ENCODE data around the gene TUBGCP3. TPM values are rescaled to one million over a fixed set of nuclear protein-coding genes. Genes with fewer than 3 reads are reported as not detected.

Gene TUBGCP3
- total RNA-seq, 2 experiments from 2014 or later: 19.4 to 36.2 TPM

- intact Hi-C loops (cut with micrococcal nuclease; ENCODE audit: unreplicated experiment): no loop called here
- CTCF ChIA-PET (ENCODE audit: unreplicated experiment): no interaction called here
These were observed 11.2 kb downstream of the TUBGCP3 start for GRCh38 chr13:112576768-112577167.

GRCh38 chr13:112576191-112576590 lies 11.8 kb downstream of the TUBGCP3 start:
- H3K27ac ChIP-seq (ENCODE audit: low read depth, low read length, poor library complexity, severe bottlenecking): no peak overlapping the region
- no peaks in the 10 kb centered on the region for H3K9me3 ChIP-seq (ENCODE audit: low read length)
- H3K36me3 ChIP-seq (ENCODE audit: insufficient read depth, low read length): no peaks in the 10 kb centered on the region; the same call in 1 of the 2 replicates
- POLR2A ChIA-PET: no interaction called here
- H3K4me2 ChIP-seq (ENCODE audit: low read length): 0 out of 2 replicates have a peak overlapping the region, but pooled peaks have one; percentile 12
- TF ChIP-seq EZH2phosphoT487 (IDR thresholded peaks at IDR 0.05; ENCODE audit: borderline replicate concordance, low read depth, low read length) (no peak), CTCF (conservative IDR thresholded peaks at IDR 0.05; ENCODE audit: low read length) (no peak)
- no peaks in the 10 kb centered on the region for H3K9me2 ChIP-seq (ENCODE audit: insufficient read depth, low read length)
- H2AFZ ChIP-seq (ENCODE audit: low read length): no peak overlapping the region
- no peak for DNase-seq (ENCODE audit: low spot score)
- no peak overlapping the region for H3K4me3 ChIP-seq (ENCODE audit: low read depth, low read length, poor library complexity, severe bottlenecking)
- no TSS peak for BruUV-seq (replicated peaks)
- H4K20me1 ChIP-seq (ENCODE audit: insufficient read depth, low read length): no peaks in the 10 kb centered on the region
- CTCF ChIA-PET (ENCODE audit: unreplicated experiment): no interaction called here
- intact Hi-C loops (cut with micrococcal nuclease; ENCODE audit: unreplicated experiment): no loop called here
- peaks cover 89% of the 10 kb centered on the region for H3K79me2 ChIP-seq (ENCODE audit: insufficient read depth, low read depth, low read length)
- H3K4me1 ChIP-seq (ENCODE audit: insufficient read depth, low read length, poor library complexity, severe bottlenecking): no peaks in the 10 kb centered on the region

More at GRCh38 chr13:112576768-112577167, 11.2 kb downstream of the TUBGCP3 start:
- H3K36me3 ChIP-seq (ENCODE audit: insufficient read depth, low read length): no peaks in the 10 kb centered on the region; the same call in 1 of the 2 replicates
- no peak overlapping the region for H3K4me3 ChIP-seq (ENCODE audit: low read depth, low read length, poor library complexity, severe bottlenecking)
- no peaks in the 10 kb centered on the region for H3K9me3 ChIP-seq (ENCODE audit: low read length)
- POLR2A ChIA-PET: no interaction called here
- no TSS peak for BruUV-seq (replicated peaks)
- 0 out of 2 replicates have a peak overlapping the region, but pooled peaks have one; percentile 12 for H3K4me2 ChIP-seq (ENCODE audit: low read length)
- no peak overlapping the region for H3K27ac ChIP-seq (ENCODE audit: low read depth, low read length, poor library complexity, severe bottlenecking)
- TF ChIP-seq EZH2phosphoT487 (IDR thresholded peaks at IDR 0.05; ENCODE audit: borderline replicate concordance, low read depth, low read length): no peak
- TF ChIP-seq CTCF (conservative IDR thresholded peaks at IDR 0.05; ENCODE audit: low read length): no peak
- H4K20me1 ChIP-seq (ENCODE audit: insufficient read depth, low read length): no peaks in the 10 kb centered on the region
- H3K4me1 ChIP-seq (ENCODE audit: insufficient read depth, low read length, poor library complexity, severe bottlenecking): no peaks in the 10 kb centered on the region
- no peaks in the 10 kb centered on the region for H3K9me2 ChIP-seq (ENCODE audit: insufficient read depth, low read length)
- H3K79me2 ChIP-seq (ENCODE audit: insufficient read depth, low read depth, low read length): peaks cover 89% of the 10 kb centered on the region
- no peak overlapping the region for H2AFZ ChIP-seq (ENCODE audit: low read length)
- DNase-seq (ENCODE audit: low spot score): no peak

GRCh38 chr13:112575675-112576074 lies 12.3 kb downstream of the TUBGCP3 start:
- H3K9me3 ChIP-seq (ENCODE audit: low read length): no peaks in the 10 kb centered on the region
- H3K9me2 ChIP-seq (ENCODE audit: insufficient read depth, low read length): no peaks in the 10 kb centered on the region
- H3K4me2 ChIP-seq (ENCODE audit: low read length): no peak overlapping the region
- POLR2A ChIA-PET: no interaction called here
- H2AFZ ChIP-seq (ENCODE audit: low read length): no peak overlapping the region
- H3K27ac ChIP-seq (ENCODE audit: low read depth, low read length, poor library complexity, severe bottlenecking): no peak overlapping the region
- no peaks in the 10 kb centered on the region; the same call in 1 of the 2 replicates for H3K36me3 ChIP-seq (ENCODE audit: insufficient read depth, low read length)
- CTCF ChIA-PET (ENCODE audit: unreplicated experiment): no interaction called here
- no TSS peak for BruUV-seq (replicated peaks)
- no peak for DNase-seq (ENCODE audit: low spot score)
- no peaks in the 10 kb centered on the region for H4K20me1 ChIP-seq (ENCODE audit: insufficient read depth, low read length)
- TF ChIP-seq CTCF (conservative IDR thresholded peaks at IDR 0.05; ENCODE audit: low read length): no peak
- peaks cover 84% of the 10 kb centered on the region for H3K79me2 ChIP-seq (ENCODE audit: insufficient read depth, low read depth, low read length)
- no peak overlapping the region for H3K4me3 ChIP-seq (ENCODE audit: low read depth, low read length, poor library complexity, severe bottlenecking)
- intact Hi-C loops (cut with micrococcal nuclease; ENCODE audit: unreplicated experiment): no loop called here
- H3K4me1 ChIP-seq (ENCODE audit: insufficient read depth, low read length, poor library complexity, severe bottlenecking): no peaks in the 10 kb centered on the region

Measured in OCI-LY7 (cell line).